WERI-Rb-1 (cell line): ENCODE results near the gene MYMX.

Experiments used
- DNase-seq: peaks from one replicate; pipeline ENCODE4 v3.0.0-alpha.2; 2020
- H3K27ac ChIP-seq: fragments of 250-450 bp; sonication (Bioruptor Pico); 2 replicates; pipeline ENCODE4 v1.5.1; 2020; ENCODE audit warnings: mild to moderate bottlenecking, moderate library complexity
- H3K27me3 ChIP-seq: fragments of 250-450 bp; sonication (Bioruptor Pico); 2 replicates; pipeline ENCODE4 v1.5.1; 2021; ENCODE audit warnings: mild to moderate bottlenecking, low read depth, moderate library complexity; ENCODE audit not compliant: insufficient read depth, severe bottlenecking
- H3K36me3 ChIP-seq: fragments of 250-450 bp; sonication (Bioruptor Pico); 2 replicates; pipeline ENCODE4 v1.5.1; 2020; ENCODE audit warnings: mild to moderate bottlenecking, moderate library complexity
- H3K4me3 ChIP-seq: 2 replicates; pipeline ENCODE4 v1.5.1; 2011; ENCODE audit warnings: low read depth, mild to moderate bottlenecking, control low read depth, low read length
- H3K9me3 ChIP-seq: fragments of 250-450 bp; sonication (Bioruptor Pico); 2 replicates; pipeline ENCODE4 v1.5.1; 2021; ENCODE audit warnings: mild to moderate bottlenecking, moderate library complexity; ENCODE audit not compliant: severe bottlenecking
- TF ChIP-seq, protein P1 (sequence below): IDR thresholded peaks from 2 replicates; pipeline ENCODE4 v1.5.1; 2011; ENCODE audit warnings: low read depth, mild to moderate bottlenecking, control low read depth, inconsistent platforms, low read length

The MYMX gene

DNA sequence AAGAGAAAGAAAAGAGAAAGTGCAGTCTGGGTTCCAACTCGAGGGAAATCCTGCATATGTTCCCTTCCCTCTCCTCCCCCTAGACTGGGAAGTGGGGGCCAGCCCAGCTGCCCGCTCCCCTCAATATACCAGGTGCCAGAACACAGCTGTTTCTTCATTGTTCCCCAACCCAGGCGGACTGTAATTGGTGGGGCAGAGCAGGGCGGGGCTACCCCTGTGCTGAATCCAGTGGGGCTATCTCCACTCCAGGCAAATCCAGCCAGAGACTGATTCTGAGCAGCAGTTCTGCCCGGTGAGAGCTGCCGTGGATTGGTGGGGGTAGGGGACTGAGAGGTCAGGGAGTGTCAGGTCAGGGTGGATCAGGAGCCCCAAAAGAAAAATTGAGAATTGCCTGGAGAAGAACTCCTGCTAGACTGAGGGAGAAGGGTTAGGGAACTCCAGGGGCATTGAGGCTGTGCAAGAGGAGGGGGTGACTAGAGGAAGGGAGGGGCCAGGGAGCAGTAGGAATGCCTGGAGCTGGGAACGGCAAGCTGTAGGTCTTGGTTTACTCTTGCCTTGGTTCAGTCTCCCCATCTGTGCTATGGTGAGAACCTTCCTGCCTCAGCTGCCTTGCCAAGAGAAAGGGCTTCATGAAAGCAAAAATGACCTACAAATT is at the start of gene MYMX:
Gene MYMX, plus strand, starts transcription at position 250 of the 655 bp plus-strand sequence. CDS start 546 bp downstream, outside the sequence.
- Histone ChIP-seq H3K9me3 (no peaks in the 10 kb centered on the region), H3K36me3 (peaks cover 5% of the 10 kb centered on the region; the same call in 1 of the 2 replicates), H3K27me3 (no peaks in the 10 kb centered on the region), H3K27ac (peak within 1 kb of the TSS; percentile 90), H3K4me3 (no peak within 1 kb of the TSS)
- peak; percentile 57 for DNase-seq
- TF ChIP-seq, protein P1, sequence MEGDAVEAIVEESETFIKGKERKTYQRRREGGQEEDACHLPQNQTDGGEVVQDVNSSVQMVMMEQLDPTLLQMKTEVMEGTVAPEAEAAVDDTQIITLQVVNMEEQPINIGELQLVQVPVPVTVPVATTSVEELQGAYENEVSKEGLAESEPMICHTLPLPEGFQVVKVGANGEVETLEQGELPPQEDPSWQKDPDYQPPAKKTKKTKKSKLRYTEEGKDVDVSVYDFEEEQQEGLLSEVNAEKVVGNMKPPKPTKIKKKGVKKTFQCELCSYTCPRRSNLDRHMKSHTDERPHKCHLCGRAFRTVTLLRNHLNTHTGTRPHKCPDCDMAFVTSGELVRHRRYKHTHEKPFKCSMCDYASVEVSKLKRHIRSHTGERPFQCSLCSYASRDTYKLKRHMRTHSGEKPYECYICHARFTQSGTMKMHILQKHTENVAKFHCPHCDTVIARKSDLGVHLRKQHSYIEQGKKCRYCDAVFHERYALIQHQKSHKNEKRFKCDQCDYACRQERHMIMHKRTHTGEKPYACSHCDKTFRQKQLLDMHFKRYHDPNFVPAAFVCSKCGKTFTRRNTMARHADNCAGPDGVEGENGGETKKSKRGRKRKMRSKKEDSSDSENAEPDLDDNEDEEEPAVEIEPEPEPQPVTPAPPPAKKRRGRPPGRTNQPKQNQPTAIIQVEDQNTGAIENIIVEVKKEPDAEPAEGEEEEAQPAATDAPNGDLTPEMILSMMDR: no peak

DNA sequence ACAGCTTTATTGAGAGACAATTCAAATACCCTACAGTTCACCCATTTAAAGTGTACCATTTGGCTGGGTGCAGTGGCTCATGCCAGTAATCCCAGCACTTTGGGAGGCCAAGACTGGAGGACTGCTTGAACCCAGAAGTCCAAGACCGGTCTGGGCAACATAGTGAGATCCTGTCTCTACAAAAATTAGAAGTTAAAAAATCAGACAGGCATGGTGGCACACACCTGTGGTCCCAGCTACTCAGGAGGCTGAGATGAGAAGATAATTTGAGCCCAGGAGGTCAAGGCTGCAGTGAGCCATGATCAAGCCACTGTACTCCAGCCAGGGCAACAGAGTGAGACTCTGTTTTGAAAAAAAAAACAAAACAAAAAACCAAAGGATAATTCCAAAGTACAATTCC is 49.2 kb upstream of the MYMX start:
- TF ChIP-seq, protein P1: no peak
- H3K36me3 ChIP-seq: no peaks in the 10 kb centered on the region
- no peaks in the 10 kb centered on the region for H3K27me3 ChIP-seq
- no peak for DNase-seq
- H3K9me3 ChIP-seq: no peaks in the 10 kb centered on the region
- H3K4me3 ChIP-seq: no peak overlapping the region
- H3K27ac ChIP-seq: no peak overlapping the region

GRCh38 chr6:44169154-44169553 is 47.6 kb upstream of the MYMX start:
- Histone ChIP-seq H3K4me3 (no peak overlapping the region), H3K27me3 (no peaks in the 10 kb centered on the region), H3K27ac (no peak overlapping the region), H3K36me3 (no peaks in the 10 kb centered on the region), H3K9me3 (no peaks in the 10 kb centered on the region)
- TF ChIP-seq, protein P1: no peak
- DNase-seq: no peak

DNA sequence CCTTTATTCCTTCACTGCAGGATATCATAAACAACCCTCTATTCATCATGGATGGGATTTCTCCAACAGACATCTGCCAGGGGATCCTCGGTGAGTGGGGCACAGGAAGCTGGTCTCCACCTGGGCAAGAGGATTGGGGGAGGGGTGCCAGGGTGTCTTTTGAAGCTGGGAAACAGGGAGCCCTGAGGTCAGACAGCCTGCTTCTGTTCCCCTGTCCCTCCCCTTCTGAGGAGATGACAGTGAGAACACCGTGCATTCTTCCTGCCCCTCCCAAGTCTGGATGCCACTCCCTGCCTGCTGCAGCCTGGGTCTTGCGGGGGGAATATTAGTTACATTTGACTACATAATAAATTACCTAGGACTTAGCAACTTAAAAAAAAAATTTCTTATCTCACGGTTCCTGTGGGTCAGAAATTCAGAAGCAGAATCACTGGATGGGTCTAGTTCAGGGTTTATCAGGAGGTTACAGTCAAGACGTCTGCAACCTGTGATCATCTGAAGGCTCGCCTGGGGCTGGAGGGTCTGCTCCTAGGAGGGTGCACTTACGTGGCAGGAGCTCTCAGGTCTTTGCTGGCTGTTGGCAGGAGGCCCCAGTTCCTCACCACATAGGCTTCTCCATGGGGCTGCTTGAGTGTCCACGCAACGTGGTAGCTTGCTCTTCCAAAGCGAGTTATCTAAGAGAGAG is 46.7 kb upstream of the MYMX start:
- H3K9me3 ChIP-seq: no peaks in the 10 kb centered on the region
- no peak for DNase-seq
- no peak overlapping the region for H3K4me3 ChIP-seq
- no peaks in the 10 kb centered on the region for H3K27me3 ChIP-seq
- H3K36me3 ChIP-seq: no peaks in the 10 kb centered on the region
- H3K27ac ChIP-seq: no peak overlapping the region
- TF ChIP-seq, protein P1: no peak

GRCh38 chr6:44171899-44172546 is 44.7 kb upstream of the MYMX start:
- Histone ChIP-seq H3K36me3 (no peaks in the 10 kb centered on the region), H3K27ac (no peak overlapping the region), H3K27me3 (no peaks in the 10 kb centered on the region), H3K4me3 (no peak overlapping the region), H3K9me3 (no peaks in the 10 kb centered on the region)
- TF ChIP-seq, protein P1: no peak
- no peak for DNase-seq
